HG03025 (cell line): Measurements from ENCODE around the gene HRC.
"Not testable (repeated sequence)": the region's sequence is repeated elsewhere in the genome, so short reads cannot be mapped to it uniquely, and the experiment has no call there.

Source experiments
- ATAC-seq: cut with Tn5 transposase; IDR thresholded peaks from one replicate; pipeline ENCODE4 v1.9.1; 2021; ENCODE audit warnings: mild to moderate bottlenecking, moderate library complexity; ENCODE audit not compliant: unreplicated experiment, low FRiP score

The HRC gene

GRCh38 chr19:49165111-49165750, 10.0 kb upstream of the HRC start:
- no peak for ATAC-seq

DNA sequence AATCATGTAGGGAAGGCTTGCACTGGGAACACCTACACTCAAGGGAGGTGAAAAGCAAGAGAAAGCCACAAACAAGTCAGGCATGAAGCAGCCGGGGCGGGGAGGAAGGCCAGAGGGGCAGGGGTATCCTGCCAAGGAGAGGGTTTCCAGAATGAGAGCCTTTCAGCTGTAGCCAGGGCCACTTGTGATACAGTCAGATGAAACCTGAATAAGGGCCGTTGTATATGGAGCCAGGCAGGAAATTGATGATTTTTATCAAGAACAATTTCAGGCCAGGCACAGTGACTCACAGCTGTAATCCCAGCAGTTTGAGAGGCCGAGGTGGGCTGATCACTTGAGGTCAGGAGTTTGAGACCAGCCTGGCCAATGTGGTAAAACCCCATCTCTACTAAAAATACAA, 6.8 kb upstream of the HRC start:
- no peak for ATAC-seq

DNA sequence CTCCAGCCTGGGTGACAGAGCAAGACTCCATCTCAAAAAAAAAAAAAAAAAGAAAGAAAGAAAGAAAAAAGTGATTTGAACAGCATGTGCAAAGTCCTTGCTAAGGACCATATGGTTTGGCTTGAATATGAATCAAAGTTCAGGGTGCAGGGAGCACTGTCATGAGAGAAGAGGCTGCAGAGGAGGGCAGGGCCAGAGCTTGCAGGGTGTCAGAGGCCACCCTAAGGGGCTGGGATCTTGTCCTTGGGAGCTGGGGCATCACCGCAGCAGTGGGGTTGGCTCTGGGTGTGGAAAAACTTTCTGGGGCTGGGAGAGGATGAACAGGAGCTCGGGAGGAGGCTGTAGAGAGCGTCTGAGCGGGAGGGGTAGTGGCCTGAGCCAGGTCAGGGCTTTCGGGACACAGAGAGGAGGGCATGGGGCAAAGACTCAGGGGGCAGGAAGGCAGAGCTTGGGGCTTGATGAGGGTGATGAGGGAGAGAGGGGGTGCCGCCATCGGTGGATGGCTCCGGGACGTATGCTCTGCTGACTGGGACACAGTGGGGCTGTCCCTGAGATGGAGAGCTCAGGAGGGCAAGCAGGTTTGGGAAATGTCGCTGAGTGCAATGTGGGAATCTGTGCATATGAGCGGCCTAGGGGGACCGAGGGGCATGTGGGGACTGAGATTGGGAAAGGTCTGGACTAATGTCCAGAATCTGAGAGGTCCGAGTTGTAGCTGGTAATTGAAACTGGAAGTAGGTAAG, 5.4 kb upstream of the HRC start:
- ATAC-seq = no peak

DNA sequence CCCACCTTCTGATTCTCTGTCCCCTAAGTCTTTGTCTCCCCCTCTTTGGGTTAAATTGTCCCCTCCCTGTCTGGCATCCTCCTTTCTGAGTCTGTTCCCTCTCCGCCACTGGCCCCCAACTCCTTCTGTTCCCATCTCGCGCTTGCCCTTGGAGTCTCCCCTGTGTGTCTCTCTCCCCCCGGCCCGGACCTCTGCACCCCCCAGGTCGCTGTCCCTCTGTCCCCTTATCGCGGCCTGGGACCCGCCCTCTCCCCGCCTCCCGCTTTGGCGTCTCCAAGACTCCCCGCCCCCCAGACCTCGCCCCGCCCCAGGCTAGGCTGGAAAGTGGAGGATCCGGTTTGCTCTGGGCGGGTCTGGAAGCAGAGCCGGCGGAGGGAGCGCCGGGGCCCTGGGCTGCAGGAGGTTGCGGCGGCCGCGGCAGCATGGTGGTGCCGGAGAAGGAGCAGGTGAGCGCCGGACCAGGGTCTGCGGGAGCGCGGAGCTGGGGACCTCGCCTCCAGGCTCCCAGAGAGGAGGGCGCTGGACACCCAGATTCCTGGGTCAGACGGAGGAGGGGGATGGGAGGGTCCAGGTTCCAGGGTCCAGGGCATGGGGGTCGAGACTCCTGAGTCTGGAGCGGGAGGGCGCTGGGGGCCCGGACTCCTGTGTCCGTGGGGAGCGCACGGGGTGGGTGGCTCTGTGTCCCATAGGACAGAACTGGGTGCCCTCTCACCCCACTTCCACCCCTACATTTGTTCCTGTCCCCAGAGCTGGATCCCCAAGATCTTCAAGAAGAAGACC, 2.4 kb upstream of the HRC start, which contains the start of gene TRPM4:
Gene TRPM4 (plus strand): TSS at position 348 of the 780 bp plus-strand sequence. CDS start 75 bp downstream, at position 423.
- no peak for ATAC-seq

DNA sequence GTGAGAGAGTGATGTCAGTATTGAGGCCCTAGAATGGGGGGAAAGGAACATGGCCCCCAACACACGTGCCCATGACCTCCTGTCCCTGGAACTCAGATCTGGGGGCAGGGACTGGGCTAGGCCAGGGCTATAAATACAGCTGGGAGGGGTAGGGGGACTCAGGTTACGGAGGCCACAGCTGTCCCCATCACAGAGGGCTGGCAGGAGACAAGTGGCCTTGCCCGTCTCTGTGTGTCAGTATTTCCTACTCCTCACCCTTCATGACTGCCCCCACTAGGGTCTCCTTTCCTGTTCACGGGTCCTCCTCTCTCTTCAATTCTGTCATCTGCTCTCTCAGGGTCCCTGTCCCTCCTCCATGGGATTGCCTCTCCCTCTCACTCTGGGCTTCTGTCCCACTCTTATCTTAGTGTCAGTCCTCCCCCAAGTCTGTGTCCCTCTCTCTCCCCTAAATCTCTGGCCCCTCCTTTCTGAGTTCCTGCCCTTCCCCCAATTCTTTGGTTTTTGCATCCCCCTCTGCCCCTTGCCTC, 687 bp upstream of the HRC start:
- no peak for ATAC-seq

DNA sequence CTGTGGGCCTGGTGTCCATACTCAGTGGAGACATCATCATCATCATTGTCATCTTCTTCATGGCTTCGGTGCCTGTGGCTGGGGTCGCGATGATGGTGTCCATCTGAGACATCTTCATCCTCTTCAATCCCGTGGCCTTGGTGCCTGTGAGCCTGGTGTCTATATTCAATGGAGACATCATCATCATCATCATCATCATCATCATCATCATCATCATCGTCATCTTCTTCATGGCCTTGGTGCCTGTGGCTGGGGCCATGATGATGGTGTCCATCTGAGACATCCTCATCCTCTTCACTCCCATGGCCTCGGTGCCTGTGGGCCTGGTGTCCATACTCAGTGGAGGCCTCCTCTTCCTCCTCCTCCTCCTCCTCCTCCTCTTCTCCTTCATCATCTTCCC, 917 bp downstream of the HRC start:
- no peak for ATAC-seq

- ATAC-seq = no peak
Observed at GRCh38 chr19:49153167-49153809, 1.9 kb downstream of the HRC start.

GRCh38 chr19:49152119-49152550, 3.1 kb downstream of the HRC start:
- ATAC-seq = no peak

DNA sequence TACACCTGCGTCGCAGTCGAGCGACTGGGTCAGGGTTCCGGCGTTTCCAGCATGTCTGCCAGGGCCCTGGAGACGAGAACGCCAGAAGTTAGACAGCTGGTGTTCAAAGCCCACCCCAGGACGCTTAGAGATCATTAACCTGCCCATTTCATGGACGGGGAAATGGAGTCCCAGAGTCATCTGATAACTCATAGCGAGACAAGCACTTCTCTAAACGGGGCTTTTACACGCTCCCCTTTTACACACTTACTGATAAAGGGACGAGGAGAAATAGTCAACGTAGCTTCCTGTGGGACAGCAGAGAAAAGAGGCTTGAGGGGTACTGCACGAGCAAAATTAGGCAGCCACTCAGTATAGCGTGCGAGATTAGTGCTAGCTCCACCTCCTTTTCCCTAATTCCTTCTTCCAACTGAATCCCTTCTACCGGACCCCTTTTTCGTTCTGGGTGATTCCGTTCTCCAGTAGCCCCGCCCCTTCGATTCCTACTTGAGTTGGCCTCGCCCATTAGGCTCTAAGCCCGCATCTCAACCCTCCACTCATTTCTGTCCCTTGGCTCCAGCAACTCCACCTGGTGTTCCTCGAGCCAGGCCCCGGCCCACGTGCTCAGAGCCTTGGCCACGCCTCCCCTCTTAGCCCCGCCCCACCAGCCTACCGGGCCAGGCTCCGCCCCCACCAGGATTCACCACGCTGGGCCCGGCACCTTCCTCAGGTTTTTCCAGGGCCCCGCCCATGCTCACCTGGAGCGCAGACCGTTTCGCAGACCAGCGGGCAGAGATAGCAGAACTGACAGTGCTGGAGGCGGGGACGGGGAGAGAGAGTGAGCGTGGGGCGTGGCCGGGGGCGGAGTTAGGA, 3.7 kb downstream of the HRC start:
- no peak for ATAC-seq

GRCh38 chr19:49150944-49151243, 4.3 kb downstream of the HRC start:
- no peak for ATAC-seq

DNA sequence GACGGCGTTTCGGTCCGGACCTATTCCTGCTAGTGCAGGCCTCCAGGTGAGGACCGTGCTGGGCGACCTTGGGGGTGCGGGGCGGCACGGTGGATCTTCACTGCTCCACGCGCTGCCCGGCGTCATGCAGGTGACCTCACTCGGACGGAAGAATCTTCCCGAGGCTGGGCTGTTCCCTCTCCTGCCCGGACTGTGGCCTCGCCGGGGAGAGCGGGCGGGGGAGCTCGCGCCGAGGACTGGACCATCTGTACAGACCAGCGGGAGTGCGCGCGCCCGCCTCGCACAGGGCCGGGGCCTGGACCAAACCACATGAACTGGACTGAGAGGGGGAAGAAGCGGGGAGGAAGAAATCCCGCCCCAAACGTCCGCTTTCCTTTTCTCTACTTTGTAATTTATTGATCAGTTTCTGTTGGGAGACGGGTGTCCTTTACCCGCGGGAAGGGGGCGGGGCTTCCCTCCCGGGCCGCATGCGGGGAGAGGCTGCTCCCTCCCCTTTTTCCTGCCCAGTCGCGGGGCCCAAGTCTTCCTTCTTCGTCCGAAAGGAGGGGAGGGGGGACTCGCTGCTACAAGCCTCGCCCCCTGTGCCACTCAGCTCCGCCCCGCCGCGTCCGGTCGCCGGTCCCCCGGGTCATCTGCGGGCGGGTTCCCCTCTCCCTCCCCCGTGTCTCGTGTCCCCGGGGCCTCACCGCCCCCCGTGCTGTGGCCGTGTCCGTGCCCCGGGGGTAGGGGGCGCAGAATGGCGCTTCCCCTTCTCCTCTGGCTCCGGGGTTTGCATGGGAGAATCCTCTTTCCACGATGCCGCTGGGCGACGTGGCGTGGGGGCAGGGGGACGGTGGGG, 4.9 kb downstream of the HRC start:
- ATAC-seq = no peak

DNA sequence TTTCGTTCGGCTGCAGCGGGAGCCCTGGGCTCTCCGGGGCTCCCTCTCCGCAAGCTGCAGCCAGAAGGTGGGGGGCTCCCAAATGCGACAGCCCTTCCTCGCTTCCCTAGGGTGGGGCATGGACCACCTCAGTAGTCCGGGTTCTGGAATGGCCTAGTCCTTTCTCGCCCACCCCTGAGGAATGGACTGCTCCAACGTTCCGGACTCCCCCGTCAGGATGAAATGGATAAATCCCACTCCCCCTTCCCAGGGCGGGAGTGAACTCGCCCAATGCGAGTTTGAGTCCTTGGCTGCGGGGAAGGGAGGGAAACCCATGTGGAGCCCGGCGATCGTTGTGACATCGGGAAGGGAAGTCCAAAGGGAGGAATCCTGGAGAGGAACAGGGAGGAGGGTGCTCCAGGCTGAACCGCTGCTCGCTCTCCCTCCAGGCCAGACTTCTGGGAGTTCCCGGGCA, 5.5 kb downstream of the HRC start:
- no peak for ATAC-seq

DNA sequence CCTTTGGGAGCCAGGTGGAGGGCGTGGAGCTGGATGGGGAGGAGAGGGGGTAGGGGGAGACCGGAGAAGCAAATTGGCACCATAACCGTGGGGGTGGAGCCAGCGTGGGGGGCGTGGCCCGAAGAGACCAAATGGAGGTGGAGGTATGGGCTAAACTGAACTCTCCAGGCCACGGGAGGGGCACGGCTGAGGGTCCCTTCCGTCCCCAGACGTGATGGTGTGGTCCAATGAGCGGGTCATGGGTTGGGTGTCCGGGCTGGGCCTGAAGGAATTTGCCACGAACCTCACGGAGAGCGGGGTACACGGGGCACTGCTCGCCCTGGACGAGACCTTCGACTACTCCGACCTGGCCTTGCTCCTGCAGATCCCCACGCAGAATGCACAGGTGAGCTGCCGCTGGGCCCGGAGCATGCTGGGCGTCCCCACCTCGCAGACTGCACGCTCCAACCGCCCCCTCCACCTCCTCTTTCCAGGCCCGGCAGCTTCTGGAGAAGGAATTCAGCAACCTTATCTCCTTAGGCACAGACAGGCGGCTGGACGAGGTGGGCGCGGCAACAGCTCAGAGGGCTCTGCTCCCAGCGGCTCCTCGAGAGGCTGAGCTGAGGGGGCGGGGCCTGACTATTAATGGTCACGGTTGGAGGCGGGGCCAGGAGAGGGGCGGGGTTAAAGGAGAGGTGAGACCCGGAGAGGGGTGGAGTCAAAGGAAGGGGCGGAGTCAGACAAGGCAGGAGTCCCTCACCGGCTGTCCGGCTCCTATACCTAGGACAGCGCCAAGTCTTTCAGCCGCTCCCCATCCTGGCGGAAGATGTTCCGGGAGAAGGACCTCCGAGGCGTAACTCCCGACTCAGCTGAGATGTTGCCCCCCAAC, 6.2 kb downstream of the HRC start:
- ATAC-seq = no peak

- no peak for ATAC-seq
Observed at GRCh38 chr19:49148044-49148682, 7.0 kb downstream of the HRC start.

DNA sequence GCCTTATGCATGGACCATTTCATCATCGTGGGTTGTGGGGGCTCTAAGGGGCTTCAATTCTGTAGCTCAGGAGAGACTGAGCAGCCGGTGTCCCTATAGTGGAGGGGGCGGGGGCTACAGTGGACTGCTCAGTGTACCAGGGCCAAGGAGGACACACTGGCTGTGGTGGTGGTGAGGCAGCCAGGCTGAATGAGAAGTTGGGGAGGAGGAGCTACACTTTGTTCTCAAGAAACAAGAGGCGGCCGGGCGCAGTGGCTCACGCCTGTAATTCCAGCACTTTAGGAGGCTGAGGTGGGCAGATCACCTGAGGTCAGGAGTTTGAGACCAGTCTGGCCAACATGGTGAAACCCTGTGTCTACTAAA, 8.8 kb downstream of the HRC start:
- ATAC-seq = not testable (repeated sequence)

GRCh38 chr19:49145573-49146407, 9.4 kb downstream of the HRC start:
- no peak for ATAC-seq

GRCh38 chr19:49142866-49143335, 12.3 kb downstream of the HRC start:
- no peak for ATAC-seq
